Measurements from ENCODE around the gene ABI3. TPM values are rescaled to one million over a fixed set of nuclear protein-coding genes. Genes with fewer than 3 reads are reported as not detected.

Gene ABI3
- total and polyA plus RNA-seq, 4 donors = 6.9 to 20.0 (median 17.7) TPM

DNA sequence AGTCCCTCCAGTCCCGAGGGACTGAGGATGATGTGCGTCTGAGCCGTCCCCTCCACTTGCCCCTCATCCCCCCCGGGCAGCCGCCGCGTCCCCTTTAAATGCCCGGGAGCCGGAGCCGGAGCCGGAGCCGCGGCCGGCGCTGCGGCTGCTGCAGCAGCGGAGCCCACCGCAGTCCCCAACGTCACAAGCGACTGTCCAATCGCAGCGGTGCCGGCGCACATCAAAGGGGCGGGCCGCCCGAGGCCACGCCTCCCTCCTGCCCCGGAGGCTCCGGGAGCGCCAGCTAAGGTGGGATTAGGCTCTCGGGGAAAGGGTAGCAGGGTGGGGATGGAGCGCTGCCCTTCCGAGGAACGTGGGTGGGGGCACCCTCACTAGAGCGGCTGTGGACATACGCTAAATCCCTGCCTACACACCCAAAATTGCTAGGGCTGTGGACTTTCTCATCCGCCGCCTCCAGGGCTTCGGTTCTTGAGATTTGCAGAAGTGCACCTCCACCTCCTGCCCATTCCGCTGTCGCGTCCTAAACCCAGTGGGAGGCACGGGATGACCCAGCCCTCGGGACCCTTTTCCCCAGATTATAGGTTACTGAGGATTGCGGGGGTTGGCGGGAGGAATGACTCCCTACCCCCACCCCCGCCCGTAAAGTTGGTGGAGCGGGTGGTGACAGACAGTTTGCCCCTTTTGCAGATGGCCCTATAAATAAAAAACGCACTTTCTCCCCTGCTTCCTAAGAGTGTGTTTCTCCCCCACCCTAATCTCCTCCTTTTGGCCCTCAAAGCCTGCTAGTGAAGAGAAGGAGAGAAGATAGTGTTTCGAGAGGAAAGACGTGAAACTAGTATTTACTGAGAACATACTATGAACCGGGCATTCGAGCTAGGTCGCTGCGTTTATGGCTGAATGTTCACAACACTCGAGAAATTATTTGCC, 20.4 kb downstream of the ABI3 start, which contains the start of gene PHOSPHO1:
Gene PHOSPHO1 (minus strand): TSS at position 152 of the 927 bp plus-strand sequence. CDS start 4,096 bp downstream, outside the sequence.
- Histone ChIP-seq H3K27me3 (ENCODE audit: control insufficient read depth in 3 of 3, insufficient read depth in 3 of 3, low read length in 2 of 3) (peaks cover 0 to 45% (median 36%) of the 10 kb centered on the region in 3 donors), H3K27ac (ENCODE audit: low read depth in 1 of 2, low read length in 1 of 2) (no peak within 1 kb of the TSS)
- 3 to 5% methylated on average over 58 of the region's 58 CpGs for WGBS, 2 donors

GRCh38 chr17:49231563-49231894, 21.0 kb downstream of the ABI3 start:
- DNase-seq (no peak), ATAC-seq (ENCODE audit: insufficient read depth, low FRiP score) (no peak)
- H3K27ac ChIP-seq (ENCODE audit: low read depth in 1 of 2, low read length in 1 of 2) = no peak overlapping the region
- no peak overlapping the region for H3K9ac ChIP-seq (ENCODE audit: insufficient read depth in 1 of 2, low read length in 2 of 2)
- H3K27me3 ChIP-seq (ENCODE audit: control insufficient read depth in 3 of 3, insufficient read depth in 3 of 3, low read length in 2 of 3) = peaks cover 0 to 42% (median 30%) of the 10 kb centered on the region in 3 donors
- WGBS, 2 donors = 69 to 82% methylated on average over 7 of the region's 7 CpGs
- H3K4me1 ChIP-seq (ENCODE audit: control insufficient read depth in 5 of 5, insufficient read depth in 5 of 5, low read length in 5 of 5) = peaks cover 0 to 10% (median 0%) of the 10 kb centered on the region in 5 donors
- no peaks in the 10 kb centered on the region for H3K9me3 ChIP-seq (ENCODE audit: control insufficient read depth in 4 of 4, insufficient read depth in 3 of 4, low read length in 3 of 4)
- H3K36me3 ChIP-seq (ENCODE audit: control insufficient read depth in 4 of 4, insufficient read depth in 4 of 4, low read length in 4 of 4) = no peaks in the 10 kb centered on the region
- TF ChIP-seq CTCF (IDR thresholded peaks at IDR 0.05; ENCODE audit: control extremely low read depth, extremely low read depth) = no peak
- no peak overlapping the region for H3K4me3 ChIP-seq

More for the DNA sequence above, 20.4 kb downstream of the ABI3 start, which contains the start of gene PHOSPHO1:
- Histone ChIP-seq H3K4me1 (ENCODE audit: control insufficient read depth in 5 of 5, insufficient read depth in 5 of 5, low read length in 5 of 5) (peaks cover 0 to 10% (median 0%) of the 10 kb centered on the region in 5 donors), H3K9me3 (ENCODE audit: control insufficient read depth in 4 of 4, insufficient read depth in 3 of 4, low read length in 3 of 4) (no peaks in the 10 kb centered on the region), H3K36me3 (ENCODE audit: control insufficient read depth in 4 of 4, insufficient read depth in 4 of 4, low read length in 4 of 4) (no peaks in the 10 kb centered on the region), H3K4me3 (peak within 1 kb of the TSS; percentile 58), H3K9ac (ENCODE audit: insufficient read depth in 1 of 2, low read length in 2 of 2) (no peak within 1 kb of the TSS)
- ATAC-seq (ENCODE audit: insufficient read depth, low FRiP score) = peak; percentile 90
- TF ChIP-seq CTCF (IDR thresholded peaks at IDR 0.05; ENCODE audit: control extremely low read depth, extremely low read depth) = no peak
- peak; percentile 85 to 90 (median 89) for DNase-seq

GRCh38 chr17:49234509-49235080, 24.1 kb downstream of the ABI3 start:
- H3K4me1 ChIP-seq (ENCODE audit: control insufficient read depth in 5 of 5, insufficient read depth in 5 of 5, low read length in 5 of 5) = peaks cover 0 to 10% (median 0%) of the 10 kb centered on the region in 5 donors
- no peaks in the 10 kb centered on the region for H3K36me3 ChIP-seq (ENCODE audit: control insufficient read depth in 4 of 4, insufficient read depth in 4 of 4, low read length in 4 of 4)
- peaks cover 0 to 22% (median 11%) of the 10 kb centered on the region in 3 donors for H3K27me3 ChIP-seq (ENCODE audit: control insufficient read depth in 3 of 3, insufficient read depth in 3 of 3, low read length in 2 of 3)
- no peaks in the 10 kb centered on the region for H3K9me3 ChIP-seq (ENCODE audit: control insufficient read depth in 4 of 4, insufficient read depth in 3 of 4, low read length in 3 of 4)
- no peak for TF ChIP-seq CTCF (IDR thresholded peaks at IDR 0.05; ENCODE audit: control extremely low read depth, extremely low read depth)
- no peak overlapping the region for H3K4me3 ChIP-seq
- no peak overlapping the region for H3K9ac ChIP-seq (ENCODE audit: insufficient read depth in 1 of 2, low read length in 2 of 2)
- H3K27ac ChIP-seq (ENCODE audit: low read depth in 1 of 2, low read length in 1 of 2) = no peak overlapping the region
- ATAC-seq (ENCODE audit: insufficient read depth, low FRiP score) (no peak), DNase-seq (no peak)
- 83 to 86% methylated on average over 5 of the region's 5 CpGs for WGBS, 2 donors
